Measurements from ENCODE around the gene BMPER.

GRCh38 chr7:34190299-34190698 lies 285.0 kb downstream of the BMPER start:
- TF ChIP-seq CTCF (conservative IDR thresholded peaks at IDR 0.05; ENCODE audit: low read depth, low read length) (no peak), EZH2 (IDR thresholded peaks at IDR 0.05; ENCODE audit: borderline replicate concordance, low read depth, low read length, poor library complexity, severe bottlenecking) (no peak)
